ENCODE data around the gene IGSF3.

Gene IGSF3

DNA sequence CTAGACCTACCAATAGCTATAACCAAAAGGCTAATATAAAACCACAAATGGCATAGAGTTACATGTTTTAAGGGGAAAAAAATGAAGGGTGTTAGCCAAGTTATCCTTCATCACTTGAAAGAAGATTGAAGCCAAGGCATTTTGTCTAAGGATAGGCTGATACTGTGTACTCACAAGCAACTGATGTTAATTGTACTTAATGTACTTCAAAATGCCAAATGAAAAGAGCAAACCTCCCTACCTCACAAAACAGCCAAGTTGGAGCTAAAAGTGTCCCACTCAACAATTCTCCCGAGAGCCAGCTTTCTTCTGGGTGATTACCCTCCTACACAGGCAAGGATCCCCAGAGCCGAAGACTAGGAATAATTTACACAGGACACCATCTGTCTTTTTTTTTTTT, 4.4 kb upstream of the IGSF3 start:
- no peak for ATAC-seq
- TF ChIP-seq ZC3H10 (CRISPR knock-in tag; IDR thresholded peaks at IDR 0.05) (no peak), ZFP3 (CRISPR knock-in tag; IDR thresholded peaks at IDR 0.05) (no peak), TSHZ2 (CRISPR knock-in tag; IDR thresholded peaks at IDR 0.05) (no peak), PPARA (CRISPR knock-in tag; IDR thresholded peaks at IDR 0.05; ENCODE audit: borderline replicate concordance) (no peak), TOX (CRISPR knock-in tag; IDR thresholded peaks at IDR 0.05; ENCODE audit: borderline replicate concordance) (no peak), POU6F1 (CRISPR knock-in tag; IDR thresholded peaks at IDR 0.05; ENCODE audit: borderline replicate concordance, low read depth) (no peak), ZNF565 (CRISPR knock-in tag; conservative IDR thresholded peaks at IDR 0.05; ENCODE audit: low read depth) (no peak)

DNA sequence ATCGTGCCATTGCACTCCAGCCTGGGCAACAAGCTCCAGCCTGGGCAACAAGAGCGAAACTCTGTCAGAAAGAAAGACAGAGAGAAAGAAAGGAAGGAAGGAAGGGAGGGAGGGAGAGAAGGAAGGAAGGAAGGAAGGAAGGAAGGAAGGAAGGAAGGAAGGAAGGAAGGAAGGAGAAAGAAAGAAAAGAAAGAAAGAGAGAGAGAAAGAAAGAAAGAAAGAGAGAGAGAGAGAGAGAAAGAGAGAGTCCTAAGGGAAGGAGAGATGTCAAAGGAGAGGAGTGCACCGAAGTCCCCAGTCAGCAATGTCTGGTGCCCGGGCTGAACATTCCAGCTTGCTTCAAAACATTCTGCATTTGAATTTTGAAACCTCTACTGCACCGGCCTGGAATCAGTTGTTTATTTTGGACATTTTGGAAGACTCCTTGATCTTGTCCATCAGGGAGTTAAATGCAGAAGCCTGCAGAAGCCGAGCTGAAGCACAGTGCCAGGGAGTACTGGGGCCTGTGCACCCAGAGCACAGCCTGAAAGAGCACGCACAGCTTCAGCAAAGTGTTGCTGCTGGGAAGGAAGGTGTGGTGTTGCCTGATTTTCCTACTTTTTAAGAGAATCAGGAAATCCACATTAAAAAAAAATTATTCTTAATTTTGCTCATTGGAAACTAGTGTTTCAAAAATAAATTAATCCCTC, 3.7 kb upstream of the IGSF3 start:
- TF ChIP-seq ZNF70 (CRISPR knock-in tag; IDR thresholded peaks at IDR 0.05) (no peak), PPARA (CRISPR knock-in tag; IDR thresholded peaks at IDR 0.05; ENCODE audit: borderline replicate concordance) (no peak), ESRRG (CRISPR knock-in tag; IDR thresholded peaks at IDR 0.05) (no peak), ZNF8 (CRISPR knock-in tag; IDR thresholded peaks at IDR 0.05) (no peak), CSDC2 (CRISPR knock-in tag; IDR thresholded peaks at IDR 0.05) (no peak), ZNF565 (CRISPR knock-in tag; conservative IDR thresholded peaks at IDR 0.05; ENCODE audit: low read depth) (no peak)
- ATAC-seq = no peak

- no peak for ATAC-seq
Measured at GRCh38 chr1:116668277-116668676, 744 bp upstream of the IGSF3 start.

DNA sequence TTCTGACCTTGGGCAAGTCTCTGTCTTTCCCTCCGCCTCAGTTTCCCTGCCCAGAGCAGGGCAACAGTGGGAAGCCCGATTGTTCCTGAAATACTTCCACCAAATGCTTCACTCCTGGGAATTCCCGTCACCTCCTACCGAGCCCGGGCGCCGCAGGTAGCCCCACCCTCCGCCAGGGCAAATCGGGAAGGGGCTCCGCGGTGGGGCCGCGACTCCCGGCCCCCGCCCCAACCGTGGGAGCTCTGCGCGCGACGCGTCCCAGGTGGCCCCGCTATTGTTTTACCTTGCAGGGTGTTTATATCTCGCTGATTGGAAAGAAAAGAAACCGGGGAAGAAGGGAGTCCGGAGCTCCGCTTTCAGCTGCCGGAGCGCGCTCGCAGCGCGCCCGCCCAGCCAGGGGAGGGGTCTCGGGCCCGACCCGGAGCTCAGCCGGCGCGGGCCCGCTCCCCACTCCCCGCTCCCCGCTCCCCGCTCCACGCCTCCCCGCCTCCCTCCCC, 407 bp downstream of the IGSF3 start:
- ATAC-seq = peak; percentile 18
- TF ChIP-seq GLIS3 (CRISPR knock-in tag; IDR thresholded peaks at IDR 0.05) (no peak), ZC3H10 (CRISPR knock-in tag; IDR thresholded peaks at IDR 0.05) (no peak), ZFP3 (CRISPR knock-in tag; IDR thresholded peaks at IDR 0.05) (no peak)

More at GRCh38 chr1:116668277-116668676, 744 bp upstream of the IGSF3 start:
- TF ChIP-seq RARB (CRISPR knock-in tag; IDR thresholded peaks at IDR 0.05) (no peak), TOX (CRISPR knock-in tag; IDR thresholded peaks at IDR 0.05; ENCODE audit: borderline replicate concordance) (no peak), PATZ1 (CRISPR knock-in tag; IDR thresholded peaks at IDR 0.05; ENCODE audit: borderline replicate concordance) (no peak)
- TF ChIP-seq, protein P1, sequence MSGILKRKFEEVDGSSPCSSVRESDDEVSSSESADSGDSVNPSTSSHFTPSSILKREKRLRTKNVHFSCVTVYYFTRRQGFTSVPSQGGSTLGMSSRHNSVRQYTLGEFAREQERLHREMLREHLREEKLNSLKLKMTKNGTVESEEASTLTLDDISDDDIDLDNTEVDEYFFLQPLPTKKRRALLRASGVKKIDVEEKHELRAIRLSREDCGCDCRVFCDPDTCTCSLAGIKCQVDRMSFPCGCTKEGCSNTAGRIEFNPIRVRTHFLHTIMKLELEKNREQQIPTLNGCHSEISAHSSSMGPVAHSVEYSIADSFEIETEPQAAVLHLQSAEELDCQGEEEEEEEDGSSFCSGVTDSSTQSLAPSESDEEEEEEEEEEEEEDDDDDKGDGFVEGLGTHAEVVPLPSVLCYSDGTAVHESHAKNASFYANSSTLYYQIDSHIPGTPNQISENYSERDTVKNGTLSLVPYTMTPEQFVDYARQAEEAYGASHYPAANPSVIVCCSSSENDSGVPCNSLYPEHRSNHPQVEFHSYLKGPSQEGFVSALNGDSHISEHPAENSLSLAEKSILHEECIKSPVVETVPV (CRISPR knock-in tag; IDR thresholded peaks at IDR 0.05) = no peak

DNA sequence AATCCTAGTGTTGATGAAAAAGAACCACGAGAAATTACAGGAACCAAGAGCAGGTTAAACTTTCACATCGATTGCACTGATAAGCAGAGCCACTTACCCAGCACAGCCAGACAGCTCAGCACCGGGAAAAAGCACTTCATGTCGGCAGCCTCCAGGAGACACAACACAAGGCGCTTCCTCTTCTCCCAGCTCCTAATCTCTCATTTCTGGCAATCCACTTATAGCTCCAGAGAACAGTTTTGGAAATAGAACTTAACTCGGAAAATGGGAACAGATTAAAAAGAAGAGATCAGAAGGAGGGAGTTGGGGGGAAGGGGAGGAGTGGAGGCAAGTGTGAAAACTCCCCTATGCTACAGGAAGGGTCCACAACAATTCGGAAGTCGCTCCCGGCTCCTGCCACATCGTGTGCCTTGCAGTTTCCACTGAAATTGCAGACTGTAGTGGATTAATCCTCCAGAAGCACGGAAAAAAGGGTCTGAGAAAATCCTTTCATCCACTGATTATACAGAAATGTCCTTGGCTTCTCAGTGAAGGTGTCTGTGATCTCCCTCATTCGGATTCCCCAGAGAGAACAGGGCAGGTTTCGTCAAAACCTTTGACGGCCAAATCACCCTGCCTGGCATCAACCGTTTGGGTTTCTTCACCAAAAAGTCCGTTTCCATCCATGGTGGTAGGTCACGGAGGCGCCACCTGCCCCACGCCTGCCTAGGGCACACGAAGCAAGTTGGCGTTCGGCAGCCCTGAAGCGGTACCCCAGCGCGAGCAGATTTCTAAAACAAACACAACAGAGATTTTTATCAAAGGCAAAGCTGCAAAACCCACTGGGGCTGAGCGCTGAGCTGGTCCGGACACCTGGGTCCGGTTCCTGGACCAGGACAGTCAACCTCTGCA, 1.1 kb downstream of the IGSF3 start:
- no peak for ATAC-seq
- TF ChIP-seq TCF4 (CRISPR knock-in tag; IDR thresholded peaks at IDR 0.05; ENCODE audit: borderline replicate concordance) = no peak

Data from SK-N-SH treated with all-trans-retinoic acid at 6 μM for 48 hours (cell line).